PC-9 (cell line): Measurements from ENCODE around the gene CCDC8. TPM values are rescaled to one million over a fixed set of nuclear protein-coding genes. Genes with fewer than 3 reads are reported as not detected.

Experiments used
- BruUV-seq: library from RNA; stranded (reverse); fragments of 400-500 nt; replicated peaks from 2 replicates; lab custom pipeline; 2021; lab: Mats Ljungman, UMichigan
- CTCF ChIA-PET: fragments of 300-600 bp; sonication (Branson Sonifier 250); formaldehyde crosslinking; loops from one replicate; lab custom pipeline; 2022; ENCODE audit warnings: antibody characterized with exemption; lab: Charles Lee
- POLR2A ChIA-PET: fragments of 300-600 bp; sonication (Branson Sonifier 250); formaldehyde crosslinking; loops from one replicate; lab custom pipeline; 2022; ENCODE audit warnings: antibody characterized with exemption; ENCODE audit not compliant: unreplicated experiment; lab: Charles Lee
- DNase-seq, 2 experiments: peaks; one replicate each; pipeline versions ENCODE4 v3.0.0 to v3.0.0-alpha.2; 2015 to 2022; ENCODE audit warnings: mixed read lengths in 1 of 2
- H2AFZ ChIP-seq: fragments of 200-600 bp; sonication (generic); 2 replicates; pipeline ENCODE4 v1.8.1; 2017; ENCODE audit warnings: antibody characterized with exemption
- H3F3A ChIP-seq: fragments of 200-600 bp; sonication (generic); 2 replicates; pipeline ENCODE4 v1.8.1; 2017; ENCODE audit warnings: antibody characterized with exemption, mild to moderate bottlenecking, low read depth; ENCODE audit not compliant: insufficient read depth
- H3K27ac ChIP-seq: fragments of 200-600 bp; sonication (generic); 2 replicates; pipeline ENCODE4 v1.6.1; 2016; ENCODE audit warnings: mixed run types
- H3K27me3 ChIP-seq: fragments of 200-600 bp; sonication (generic); 2 replicates; pipeline ENCODE4 v1.6.1; 2016; ENCODE audit warnings: low read depth, mixed run types; ENCODE audit not compliant: insufficient read depth
- H3K36me3 ChIP-seq: fragments of 200-600 bp; sonication (generic); 2 replicates; pipeline ENCODE4 v1.6.1; 2016; ENCODE audit warnings: low read depth, mixed run types
- H3K4me1 ChIP-seq: fragments of 200-600 bp; sonication (generic); replicated peaks from 2 replicates; pipeline ENCODE4 v1.6.1; 2016; ENCODE audit warnings: mixed run types; ENCODE audit not compliant: insufficient read depth
- H3K4me2 ChIP-seq: fragments of 200-600 bp; sonication (generic); 2 replicates; pipeline ENCODE4 v1.6.1; 2017; ENCODE audit warnings: mixed run types
- H3K4me3 ChIP-seq: fragments of 200-600 bp; sonication (generic); 2 replicates; pipeline ENCODE4 v1.6.1; 2016; ENCODE audit warnings: mixed run types
- H3K79me2 ChIP-seq: fragments of 200-600 bp; sonication (generic); 2 replicates; pipeline ENCODE4 v1.6.1; 2017; ENCODE audit warnings: low read depth, mixed run types
- H3K9me2 ChIP-seq: fragments of 200-600 bp; sonication (generic); 2 replicates; pipeline ENCODE4 v1.8.1; 2017; ENCODE audit warnings: mild to moderate bottlenecking; ENCODE audit not compliant: insufficient read depth
- H3K9me3 ChIP-seq: fragments of 200-600 bp; sonication (generic); 2 replicates; pipeline ENCODE4 v1.8.1; 2016; ENCODE audit warnings: low read depth; ENCODE audit not compliant: insufficient read depth
- H4K20me1 ChIP-seq: fragments of 200-600 bp; sonication (generic); 2 replicates; pipeline ENCODE4 v1.8.1; 2017; ENCODE audit not compliant: insufficient read depth
- EZH2 ChIP-seq: fragments of 200-600 bp; sonication (generic); IDR thresholded peaks from 2 replicates; pipeline ENCODE4 v1.8.0; 2017; ENCODE audit warnings: antibody characterized with exemption, low read depth
- intact Hi-C: fragments of 100-400 bp; cut with micrococcal nuclease; formaldehyde crosslinking; loops from one replicate; pipeline ENCODE4 v1.10.0; 2022; ENCODE audit not compliant: unreplicated experiment
- total RNA-seq: library from RNA; stranded (reverse); gene quantifications from 2 replicates; pipeline ENCODE4 v1.2.3, GENCODE V29; 2021
- TF ChIP-seq, protein P1 (sequence below): fragments of 200-600 bp; sonication (generic); conservative IDR thresholded peaks from 2 replicates; pipeline ENCODE4 v1.6.1; 2017; ENCODE audit warnings: mixed run types, antibody characterized with exemption, mild to moderate bottlenecking, moderate library complexity

The CCDC8 gene
- total RNA-seq, 1 experiment from 2014 or later = 4.2 TPM

- Histone ChIP-seq H3K27ac (no peak overlapping the region), H3K9me3 (no peaks in the 10 kb centered on the region), H3K4me1 (no peaks in the 10 kb centered on the region), H3K4me3 (no peak overlapping the region), H3K9me2 (no peaks in the 10 kb centered on the region), H3K36me3 (no peaks in the 10 kb centered on the region), H4K20me1 (no peaks in the 10 kb centered on the region), H3K27me3 (peaks cover 95% of the 10 kb centered on the region), H2AFZ (no peak overlapping the region), H3F3A (peaks cover 7% of the 10 kb centered on the region), H3K79me2 (no peaks in the 10 kb centered on the region), H3K4me2 (no peak overlapping the region)
- DNase-seq = no peak
- ChIA-PET POLR2A (no interaction called here), CTCF (no interaction called here)
- TF ChIP-seq EZH2 = no peak
- TF ChIP-seq, protein P1, sequence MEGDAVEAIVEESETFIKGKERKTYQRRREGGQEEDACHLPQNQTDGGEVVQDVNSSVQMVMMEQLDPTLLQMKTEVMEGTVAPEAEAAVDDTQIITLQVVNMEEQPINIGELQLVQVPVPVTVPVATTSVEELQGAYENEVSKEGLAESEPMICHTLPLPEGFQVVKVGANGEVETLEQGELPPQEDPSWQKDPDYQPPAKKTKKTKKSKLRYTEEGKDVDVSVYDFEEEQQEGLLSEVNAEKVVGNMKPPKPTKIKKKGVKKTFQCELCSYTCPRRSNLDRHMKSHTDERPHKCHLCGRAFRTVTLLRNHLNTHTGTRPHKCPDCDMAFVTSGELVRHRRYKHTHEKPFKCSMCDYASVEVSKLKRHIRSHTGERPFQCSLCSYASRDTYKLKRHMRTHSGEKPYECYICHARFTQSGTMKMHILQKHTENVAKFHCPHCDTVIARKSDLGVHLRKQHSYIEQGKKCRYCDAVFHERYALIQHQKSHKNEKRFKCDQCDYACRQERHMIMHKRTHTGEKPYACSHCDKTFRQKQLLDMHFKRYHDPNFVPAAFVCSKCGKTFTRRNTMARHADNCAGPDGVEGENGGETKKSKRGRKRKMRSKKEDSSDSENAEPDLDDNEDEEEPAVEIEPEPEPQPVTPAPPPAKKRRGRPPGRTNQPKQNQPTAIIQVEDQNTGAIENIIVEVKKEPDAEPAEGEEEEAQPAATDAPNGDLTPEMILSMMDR = no peak
- intact Hi-C loops = no loop called here
- BruUV-seq = no TSS peak
These were observed 14.2 kb upstream of the CCDC8 start for GRCh38 chr19:46427518-46428045.

GRCh38 chr19:46426506-46427162, 13.3 kb upstream of the CCDC8 start:
- intact Hi-C loops = no loop called here
- Histone ChIP-seq H4K20me1 (no peaks in the 10 kb centered on the region), H3K9me3 (no peaks in the 10 kb centered on the region), H3K4me1 (no peaks in the 10 kb centered on the region), H3K27me3 (peaks cover 96% of the 10 kb centered on the region), H2AFZ (no peak overlapping the region), H3K27ac (no peak overlapping the region), H3K9me2 (no peaks in the 10 kb centered on the region), H3K36me3 (no peaks in the 10 kb centered on the region), H3F3A (peaks cover 7% of the 10 kb centered on the region), H3K4me2 (no peak overlapping the region), H3K4me3 (no peak overlapping the region), H3K79me2 (no peaks in the 10 kb centered on the region)
- no peak for DNase-seq
- no TSS peak for BruUV-seq
- CTCF ChIA-PET = no interaction called here
- no peak for TF ChIP-seq EZH2
- TF ChIP-seq, protein P1 = no peak
- POLR2A ChIA-PET = no interaction called here

DNA sequence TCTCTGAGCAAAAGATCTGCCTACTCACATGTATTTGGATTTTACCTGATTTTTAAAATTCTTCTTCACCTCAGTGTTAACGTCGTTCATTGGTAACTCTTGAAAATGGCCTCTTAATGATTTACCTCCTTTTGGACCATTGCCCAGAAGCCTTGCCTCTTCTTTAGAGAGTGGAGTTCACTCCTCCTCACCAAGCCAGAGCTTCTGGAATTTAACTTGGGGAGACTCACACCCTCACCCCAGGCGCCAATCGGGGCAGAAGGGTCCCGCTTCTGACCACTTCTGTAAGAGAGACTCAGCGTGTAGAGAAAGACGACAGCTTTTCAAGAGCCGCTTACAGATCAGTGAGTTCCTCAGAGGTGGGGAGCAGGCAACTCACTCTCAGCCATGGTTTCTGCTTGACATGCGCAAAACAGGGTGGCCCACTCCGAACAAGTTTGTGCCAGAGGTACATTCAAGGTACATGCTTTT, 12.7 kb upstream of the CCDC8 start:
- BruUV-seq = no TSS peak
- no peaks in the 10 kb centered on the region for H3K9me2 ChIP-seq
- H4K20me1 ChIP-seq = no peaks in the 10 kb centered on the region
- CTCF ChIA-PET = interaction anchor here (0.6 kb wide), 1 partner anchor 16 kb away, joined by 7 read pairs; no protein-coding TSS in a partner anchor
- intact Hi-C loops = no loop called here
- H3K4me3 ChIP-seq = no peak overlapping the region
- H3K9me3 ChIP-seq = no peaks in the 10 kb centered on the region
- H3K79me2 ChIP-seq = no peaks in the 10 kb centered on the region
- peaks cover 6% of the 10 kb centered on the region for H3F3A ChIP-seq
- H3K4me1 ChIP-seq = no peaks in the 10 kb centered on the region
- DNase-seq = no peak
- H3K4me2 ChIP-seq = no peak overlapping the region
- no peak overlapping the region for H3K27ac ChIP-seq
- no peaks in the 10 kb centered on the region for H3K36me3 ChIP-seq
- no peak overlapping the region for H2AFZ ChIP-seq
- peaks cover 97% of the 10 kb centered on the region for H3K27me3 ChIP-seq
- TF ChIP-seq, protein P1 = no peak
- no peak for TF ChIP-seq EZH2
- POLR2A ChIA-PET = no interaction called here
